GM19468 (cell line): ENCODE measurements around the gene NPM3.

ENCODE experiments used
- ATAC-seq: cut with Tn5 transposase; IDR thresholded peaks from one replicate; pipeline ENCODE4 v1.9.1; 2021; ENCODE audit warnings: mild to moderate bottlenecking, moderate library complexity, moderate number of reproducible peaks; ENCODE audit not compliant: unreplicated experiment; ENCODE audit errors: extremely low read depth

Gene NPM3

GRCh38 chr10:101782811-101783735 lies at the start of gene NPM3:
Gene NPM3 (minus strand): TSS chr10:101783446. CDS start chr10:101783390, 56 bp downstream.
- no peak for ATAC-seq

GRCh38 chr10:101832325-101832771 lies 49.1 kb upstream of the NPM3 start:
- no peak for ATAC-seq

GRCh38 chr10:101831169-101831811 lies 48.0 kb upstream of the NPM3 start:
- ATAC-seq, result no peak

- peak; percentile 36 for ATAC-seq
Measured at GRCh38 chr10:101830322-101831168, 47.3 kb upstream of the NPM3 start.

- ATAC-seq, result no peak
Measured at GRCh38 chr10:101829561-101830315, 46.5 kb upstream of the NPM3 start.

GRCh38 chr10:101828766-101829551 lies 45.7 kb upstream of the NPM3 start:
- ATAC-seq, result no peak

GRCh38 chr10:101827919-101828600 lies 44.8 kb upstream of the NPM3 start:
- ATAC-seq, result no peak

- no peak for ATAC-seq
Measured at GRCh38 chr10:101826852-101827434, 43.7 kb upstream of the NPM3 start.

GRCh38 chr10:101824736-101825135 lies 41.5 kb upstream of the NPM3 start:
- no peak for ATAC-seq

GRCh38 chr10:101818872-101819633 lies 35.8 kb upstream of the NPM3 start:
- ATAC-seq, result no peak

- ATAC-seq, result peak; percentile 78
Measured at GRCh38 chr10:101818119-101818871, 35.0 kb upstream of the NPM3 start, which contains the start of gene OGA. Gene OGA (minus strand): TSS chr10:101818444. CDS start chr10:101818022, 422 bp downstream.

GRCh38 chr10:101817337-101818118 lies 34.3 kb upstream of the NPM3 start:
- ATAC-seq, result no peak

GRCh38 chr10:101816913-101817336 lies 33.7 kb upstream of the NPM3 start:
- no peak for ATAC-seq

GRCh38 chr10:101816376-101816775 lies 33.1 kb upstream of the NPM3 start:
- no peak for ATAC-seq

- no peak for ATAC-seq
Measured at GRCh38 chr10:101814466-101815071, 31.3 kb upstream of the NPM3 start.
